Measurements from ENCODE around the gene DIPK1C.

- TF ChIP-seq CTCF (conservative IDR thresholded peaks at IDR 0.05; ENCODE audit: low read length) (no peak), EZH2phosphoT487 (IDR thresholded peaks at IDR 0.05; ENCODE audit: borderline replicate concordance) (no peak)
Observed at GRCh38 chr18:74454279-74454751, 2.8 kb downstream of the DIPK1C start.
